HepG2 (cell line): ENCODE measurements around the gene GALP. TPM values are rescaled to one million over a fixed set of nuclear protein-coding genes. Genes with fewer than 3 reads are reported as not detected.
"Not testable (repeated sequence)": the region's sequence is repeated elsewhere in the genome, so short reads cannot be mapped to it uniquely, and the experiment has no call there.

ENCODE experiments used
- ATAC-seq: fragments of 200-7000 bp; cut with Tn5 transposase; 3 replicates; pipeline ENCODE4 v1.9.1; 2020; ENCODE audit warnings: mild to moderate bottlenecking, moderate library complexity
- BruUV-seq: library from RNA; stranded (reverse); fragments of 400-500 nt; replicated peaks from 2 replicates; lab custom pipeline; 2021; lab: Mats Ljungman, UMichigan
- CTCF ChIA-PET: fragments of 300-600 bp; formaldehyde crosslinking; extraction: SDS; loops from one replicate; lab custom pipeline; 2021; ENCODE audit warnings: low total read pairs, inconsistent platforms, low intra/inter-chr PET ratio; lab: Yijun Ruan, JAX
- POLR2A ChIA-PET: fragments of 350-600 bp; sonication (Branson Sonifier 250); formaldehyde crosslinking; loops from one replicate; lab custom pipeline; 2020; ENCODE audit warnings: antibody characterized with exemption, inconsistent platforms; lab: Yijun Ruan, JAX
- DNase-seq: peaks from one replicate; pipeline ENCODE4 v3.0.0-alpha.2; 2015; ENCODE audit warnings: low spot score
- FAIRE-seq: peaks from 3 replicates; lab custom pipeline; 2011; peaks lifted over from hg19 to GRCh38; lab: Jason Lieb, UNC
- H2AFZ ChIP-seq: one replicate; pipeline ENCODE4 v1.6.1; 2011; ENCODE audit warnings: low read length, inconsistent platforms
- H3K27ac ChIP-seq: fragments of 300-600 bp; 3 replicates; pipeline ENCODE4 v1.8.0; 2011; ENCODE audit warnings: mixed run types, mild to moderate bottlenecking, mixed read lengths, low read length, inconsistent platforms; ENCODE audit not compliant: insufficient read depth; ENCODE audit errors: extremely low read length
- H3K27me3 ChIP-seq, 2 experiments: fragments of 200-600 bp in 1 of 2; 2 replicates in 1 of 2; 3 replicates in 1 of 2; pipeline versions ENCODE4 v1.6.0 to v1.8.0; 2011; ENCODE audit warnings: low read length in 2 of 2, mild to moderate bottlenecking in 2 of 2, moderate library complexity in 2 of 2, inconsistent platforms in 1 of 2; ENCODE audit not compliant: insufficient read depth in 2 of 2, control insufficient read depth in 1 of 2
- H3K36me3 ChIP-seq, 2 experiments: fragments of 200-600 bp in 1 of 2; replicated peaks in 1 of 2; 2 replicates in 1 of 2; 3 replicates in 1 of 2; pipeline versions ENCODE4 v1.5.1 to v1.8.0; 2011; ENCODE audit warnings: low read length in 2 of 2, inconsistent platforms in 1 of 2; ENCODE audit not compliant: insufficient read depth in 2 of 2, control insufficient read depth in 1 of 2
- H3K4me1 ChIP-seq: 2 replicates; pipeline ENCODE4 v1.5.1; 2012; ENCODE audit warnings: low read length, inconsistent platforms; ENCODE audit not compliant: insufficient read depth
- H3K4me2 ChIP-seq: 2 replicates; pipeline ENCODE4 v1.6.0; 2011; ENCODE audit warnings: low read depth, low read length, inconsistent platforms
- H3K4me3 ChIP-seq, 3 experiments: fragments of 200-600 bp in 1 of 3; sonication (generic), shearing (Covaris generic) in 1 of 3; replicated peaks in 1 of 3; 2 replicates each; pipeline ENCODE4 v1.5.1; 2011 to 2016; ENCODE audit warnings: low read length in 3 of 3, inconsistent platforms in 2 of 3, low read depth in 2 of 3, mild to moderate bottlenecking in 2 of 3, control low read depth in 1 of 3, mixed read lengths in 1 of 3; ENCODE audit not compliant: insufficient read depth in 1 of 3
- H3K79me2 ChIP-seq: one replicate; pipeline ENCODE4 v1.6.1; 2011; ENCODE audit warnings: low read length, inconsistent platforms; ENCODE audit not compliant: insufficient read depth
- H3K9ac ChIP-seq: 2 replicates; pipeline ENCODE4 v1.6.0; 2011; ENCODE audit warnings: mild to moderate bottlenecking, low read depth, low read length, inconsistent platforms; ENCODE audit not compliant: insufficient read depth
- H3K9me3 ChIP-seq: 2 replicates; pipeline ENCODE4 v1.5.1; 2012; ENCODE audit warnings: mild to moderate bottlenecking, low read length
- H4K20me1 ChIP-seq: 2 replicates; pipeline ENCODE4 v1.6.0; 2011; ENCODE audit warnings: inconsistent platforms, mild to moderate bottlenecking, low read length, moderate library complexity; ENCODE audit not compliant: insufficient read depth
- HDAC2 ChIP-seq: sonication (generic); formaldehyde crosslinking; IDR thresholded peaks from 2 replicates; pipeline ENCODE4 v1.4.0; 2020; ENCODE audit warnings: missing genetic modification reagents
- MXD3 ChIP-seq: IDR thresholded peaks from 2 replicates; pipeline ENCODE4 v1.6.1; 2016; ENCODE audit warnings: mild to moderate bottlenecking, missing biosample characterization, missing genetic modification reagents
- RBM22 ChIP-seq: fragments of 200-400 bp; formaldehyde crosslinking; optimal IDR thresholded peaks from 2 replicates; pipeline ENCODE3; 2017; ENCODE audit warnings: mild to moderate bottlenecking, low read length, moderate library complexity
- REL ChIP-seq: sonication (generic); formaldehyde crosslinking; conservative IDR thresholded peaks from 2 replicates; pipeline ENCODE4 v1.8.0; 2022; ENCODE audit warnings: mild to moderate bottlenecking, missing genetic modification reagents, moderate library complexity
- SAP130 ChIP-seq: IDR thresholded peaks from 2 replicates; pipeline ENCODE4 v1.6.1; 2016; ENCODE audit warnings: low read depth
- SETDB1 ChIP-seq: sonication (generic); formaldehyde crosslinking; IDR thresholded peaks from 2 replicates; pipeline ENCODE4 v1.5.1; 2020; ENCODE audit warnings: missing genetic modification reagents, mild to moderate bottlenecking, borderline replicate concordance
- TAF1 ChIP-seq: sonication (generic); formaldehyde crosslinking; IDR thresholded peaks from 2 replicates; pipeline ENCODE4 v1.4.0; 2020; ENCODE audit warnings: missing genetic modification reagents
- ZC3H13 ChIP-seq: sonication (generic); formaldehyde crosslinking; IDR thresholded peaks from 2 replicates; pipeline ENCODE4 v1.8.1; 2023; ENCODE audit warnings: mild to moderate bottlenecking, missing genetic modification reagents, moderate library complexity
- ZNF224 ChIP-seq: sonication (generic); formaldehyde crosslinking; IDR thresholded peaks from 2 replicates; pipeline ENCODE4 v1.5.0; 2020; ENCODE audit warnings: mild to moderate bottlenecking, missing genetic modification reagents
- ZNF564 ChIP-seq: sonication (generic); formaldehyde crosslinking; IDR thresholded peaks from 2 replicates; pipeline ENCODE4 v1.8.1; 2023; ENCODE audit warnings: mild to moderate bottlenecking, missing genetic modification reagents
- ZSCAN5A ChIP-seq: sonication (generic); formaldehyde crosslinking; IDR thresholded peaks from 2 replicates; pipeline ENCODE4 v1.8.0; 2022; ENCODE audit warnings: mild to moderate bottlenecking, missing genetic modification reagents, borderline replicate concordance
- WGBS: methylation state at CpG from one replicate; pipeline ENCODE4 v1.1.6; 2017; ENCODE audit warnings: low lambda C conversion rate; 5-methylcytosine and 5-hydroxymethylcytosine counted together
- in situ Hi-C: cut with HindIII; loops from 2 replicates; pipeline ENCODE4 v1.10.0; 2017; ENCODE audit warnings: low pct_unique_long_range_greater_than_20kb; ENCODE audit not compliant: extremely low pct_ligation_motif_present
- intact Hi-C: fragments of 100-400 bp; cut with micrococcal nuclease; formaldehyde crosslinking; loops from one replicate; pipeline ENCODE4 v1.10.0; 2022; ENCODE audit not compliant: unreplicated experiment
- polyA plus RNA-seq, 8 experiments: library from polyadenylated mRNA; depleted of rRNA in 3 of 8; stranded (reverse) in 7 of 8; unstranded in 1 of 8; fragments of >200 nt; fragmentation: Illumina TruSeq in 4 of 8; extraction: Trizol in 4 of 8; gene quantifications; 2 replicates each; pipeline versions ENCODE4 v1.2.1 to v1.2.3, GENCODE V29; 2011 to 2016; ENCODE audit warnings: low read depth in 4 of 8, missing spikeins in 1 of 8, mixed read lengths in 1 of 8; ENCODE audit not compliant: insufficient read depth in 1 of 8
- total RNA-seq, 5 experiments: library from RNA; depleted of rRNA; stranded (reverse); fragments of >200 nt; fragmentation: Illumina TruSeq; extraction: Trizol; gene quantifications; 2 replicates each; pipeline ENCODE4 v1.2.3, GENCODE V29; 2016; ENCODE audit warnings: low read depth in 1 of 5

Gene GALP
- total and polyA plus RNA-seq, 2 of the 13 experiments (the other 11 are each of a cell fraction or from before 2014, with no cell fraction given): not detected

- no peak for FAIRE-seq
- no peaks in the 10 kb centered on the region for H3K79me2 ChIP-seq
- peaks cover 0 to 2% of the 10 kb centered on the region in 2 experiments; a peak in 2 of 5 replicates for H3K27me3 ChIP-seq
- no peak for ATAC-seq
- in situ Hi-C loops (no loop called here), intact Hi-C loops (no loop called here)
- no peak for DNase-seq
- no TSS peak for BruUV-seq
- no peak overlapping the region for H2AFZ ChIP-seq
- no peak overlapping the region for H3K9ac ChIP-seq
- no peak overlapping the region for H3K4me3 ChIP-seq
- no peaks in the 10 kb centered on the region for H3K36me3 ChIP-seq
- H3K4me1 ChIP-seq: no peaks in the 10 kb centered on the region
- no peak for TF ChIP-seq SAP130 (CRISPR knock-in tag)
- TF ChIP-seq ZC3H13 (CRISPR knock-in tag): no peak
- no peak for TF ChIP-seq HDAC2 (CRISPR knock-in tag)
- no peak for TF ChIP-seq RBM22
- TF ChIP-seq, all 625 proteins: peak for 0
- POLR2A ChIA-PET: no interaction called here
- no peak overlapping the region for H3K27ac ChIP-seq
- CTCF ChIA-PET: no interaction called here
- no peaks in the 10 kb centered on the region for H4K20me1 ChIP-seq
- H3K4me2 ChIP-seq: no peak overlapping the region
- H3K9me3 ChIP-seq: no peaks in the 10 kb centered on the region
- 10% methylated on average over 10 of the region's 10 CpGs for WGBS
Measured at GRCh38 chr19:56191711-56192110, 15.9 kb downstream of the GALP start.

GRCh38 chr19:56193981-56194640 lies 18.3 kb downstream of the GALP start:
- Histone ChIP-seq H3K9ac (no peak overlapping the region), H3K4me3 (no peak overlapping the region), H3K79me2 (no peaks in the 10 kb centered on the region), H4K20me1 (no peaks in the 10 kb centered on the region), H3K9me3 (no peaks in the 10 kb centered on the region), H3K27ac (no peak overlapping the region), H3K36me3 (no peaks in the 10 kb centered on the region), H3K4me1 (no peaks in the 10 kb centered on the region), H3K4me2 (no peak overlapping the region), H2AFZ (no peak overlapping the region), H3K27me3 (peaks cover 0 to 2% of the 10 kb centered on the region in 2 experiments; a peak in 2 of 5 replicates)
- 44% methylated on average over 12 of the region's 12 CpGs for WGBS
- TF ChIP-seq REL (CRISPR knock-in tag) (no peak), TAF1 (no peak), ZSCAN5A (CRISPR knock-in tag) (no peak), ZNF224 (CRISPR knock-in tag) (no peak), SETDB1 (CRISPR knock-in tag) (no peak), MXD3 (no peak), ZNF564 (CRISPR knock-in tag) (no peak)
- in situ Hi-C loops (no loop called here), intact Hi-C loops (no loop called here)
- FAIRE-seq (no peak), ATAC-seq (no peak), DNase-seq (no peak)
- no TSS peak for BruUV-seq
- CTCF ChIA-PET: no interaction called here
- POLR2A ChIA-PET: interaction anchor here (0.6 kb wide), 1 partner anchor 881 kb away, joined by 4 read pairs; no protein-coding TSS in a partner anchor

GRCh38 chr19:56197646-56198045 lies 21.8 kb downstream of the GALP start, which contains the start of gene ZSCAN5B:
TSS of gene ZSCAN5B (minus strand) at chr19:56197783. CDS start at chr19:56193052, 4,731 bp downstream.
- BruUV-seq, POLR2A ChIA-PET, H3K9me3 ChIP-seq, in situ Hi-C loops, H2AFZ ChIP-seq, H3K27me3 ChIP-seq, FAIRE-seq, H3K9ac ChIP-seq, H3K79me2 ChIP-seq, DNase-seq, ATAC-seq, H3K4me3 ChIP-seq, H3K4me1 ChIP-seq, H3K36me3 ChIP-seq, intact Hi-C loops, H3K27ac ChIP-seq, H3K4me2 ChIP-seq, H4K20me1 ChIP-seq, CTCF ChIA-PET: not testable (repeated sequence)
- WGBS: 81% methylated on average over 23 of the region's 23 CpGs
